Suprapubic skin (tissue), 4 donors: ENCODE measurements around the gene ZDHHC12. TPM values are rescaled to one million over a fixed set of nuclear protein-coding genes. Genes with fewer than 3 reads are reported as not detected.

Experiments
- DNase-seq, 2 donors: peaks; one replicate each; pipeline ENCODE4 v3.0.0-alpha.2; 2019; ENCODE audit warnings: low spot score in 2 of 2
- H3K27ac ChIP-seq: fragments of 200-600 bp; sonication (generic); one replicate; pipeline ENCODE4 v1.5.1; 2019
- H3K27me3 ChIP-seq: fragments of 200-600 bp; sonication (generic); one replicate; pipeline ENCODE4 v1.5.1; 2019
- H3K36me3 ChIP-seq: fragments of 200-600 bp; sonication (generic); one replicate; pipeline ENCODE4 v1.5.1; 2019
- H3K4me1 ChIP-seq: fragments of 200-600 bp; sonication (generic); one replicate; pipeline ENCODE4 v1.5.1; 2019
- H3K4me3 ChIP-seq: fragments of 200-600 bp; sonication (generic); one replicate; pipeline ENCODE4 v1.5.1; 2019; ENCODE audit warnings: mild to moderate bottlenecking
- H3K9me3 ChIP-seq: fragments of 200-600 bp; sonication (generic); one replicate; pipeline ENCODE4 v1.5.1; 2019
- CTCF ChIP-seq, 2 donors: fragments of 200-600 bp in 1 of 2; fragments of 450-650 bp in 1 of 2; sonication (generic) in 1 of 2; IDR thresholded peaks; one replicate each; pipeline ENCODE4 v1.5.1; 2016 to 2019; ENCODE audit warnings: antibody characterized with exemption in 2 of 2, mild to moderate bottlenecking in 1 of 2, moderate library complexity in 1 of 2
- EP300 ChIP-seq: sonication (generic); formaldehyde crosslinking; IDR thresholded peaks from one replicate; pipeline ENCODE4 v1.6.1; 2017; ENCODE audit warnings: antibody characterized with exemption
- POLR2A ChIP-seq, 2 donors: fragments of 450-650 bp; IDR thresholded peaks; one replicate each; pipeline ENCODE4 v1.6.1; 2017; ENCODE audit warnings: antibody characterized with exemption in 2 of 2, mild to moderate bottlenecking in 2 of 2, moderate library complexity in 2 of 2
- POLR2AphosphoS5 ChIP-seq, 3 donors: sonication (generic); formaldehyde crosslinking; IDR thresholded peaks; one replicate each; pipeline ENCODE4 v1.6.1; 2017; ENCODE audit warnings: antibody characterized with exemption in 3 of 3
- WGBS: methylation state at CpG from one replicate; pipeline ENCODE4 v1.1.5; 2018; 5-methylcytosine and 5-hydroxymethylcytosine counted together
- total RNA-seq, 4 donors: library from RNA; depleted of rRNA; stranded (reverse); fragments of >200 nt; gene quantifications; one replicate each; pipeline ENCODE4 v1.1.0, GENCODE V29; 2016

The ZDHHC12 gene
- total RNA-seq, 4 donors from 2014 or later: 31.5 to 90.5 (median 75.0) TPM

GRCh38 chr9:128729766-128730517 is 6.0 kb upstream of the ZDHHC12 start:
- Histone ChIP-seq H3K4me3 (no peak overlapping the region), H3K27me3 (no peaks in the 10 kb centered on the region), H3K4me1 (peaks cover 1% of the 10 kb centered on the region), H3K9me3 (no peaks in the 10 kb centered on the region), H3K36me3 (peaks cover 46% of the 10 kb centered on the region), H3K27ac (no peak overlapping the region)
- WGBS: 83% methylated on average over 27 of the region's 27 CpGs
- no peak for TF ChIP-seq EP300
- no peak for TF ChIP-seq CTCF (IDR thresholded peaks at IDR 0.05)
- no peak for DNase-seq

- H3K4me1 ChIP-seq: peaks cover 8% of the 10 kb centered on the region
- 76% methylated on average over 5 of the region's 5 CpGs for WGBS
- DNase-seq: no peak
- no peaks in the 10 kb centered on the region for H3K9me3 ChIP-seq
- TF ChIP-seq POLR2AphosphoS5 (IDR thresholded peaks at IDR 0.05): no peak
- TF ChIP-seq CTCF (IDR thresholded peaks at IDR 0.05): no peak
- TF ChIP-seq EP300: no peak
- no peak for TF ChIP-seq POLR2A (IDR thresholded peaks at IDR 0.05)
- H3K36me3 ChIP-seq: peaks cover 39% of the 10 kb centered on the region
- no peak overlapping the region for H3K4me3 ChIP-seq
- H3K27me3 ChIP-seq: no peaks in the 10 kb centered on the region
- no peak overlapping the region for H3K27ac ChIP-seq
These were observed 5.4 kb upstream of the ZDHHC12 start for GRCh38 chr9:128729302-128729701.

- no peaks in the 10 kb centered on the region for H3K9me3 ChIP-seq
These were observed 4.4 kb upstream of the ZDHHC12 start for GRCh38 chr9:128728298-128728697.

GRCh38 chr9:128727640-128728248 is 3.8 kb upstream of the ZDHHC12 start:
- no peak overlapping the region for H3K27ac ChIP-seq
- H3K9me3 ChIP-seq: no peaks in the 10 kb centered on the region
- H3K4me1 ChIP-seq: peaks cover 19% of the 10 kb centered on the region
- WGBS: 85% methylated on average over 5 of the region's 5 CpGs
- H3K27me3 ChIP-seq: no peaks in the 10 kb centered on the region
- no peak for TF ChIP-seq EP300
- TF ChIP-seq POLR2AphosphoS5 (IDR thresholded peaks at IDR 0.05): no peak
- no peak for TF ChIP-seq CTCF (IDR thresholded peaks at IDR 0.05)
- no peak for TF ChIP-seq POLR2A (IDR thresholded peaks at IDR 0.05)
- H3K36me3 ChIP-seq: peaks cover 30% of the 10 kb centered on the region
- H3K4me3 ChIP-seq: no peak overlapping the region
- no peak for DNase-seq

More at GRCh38 chr9:128728298-128728697, 4.4 kb upstream of the ZDHHC12 start:
- 55% methylated on average over 7 of the region's 7 CpGs for WGBS
- DNase-seq: no peak
- no peak for TF ChIP-seq CTCF (IDR thresholded peaks at IDR 0.05)
- no peak for TF ChIP-seq POLR2AphosphoS5 (IDR thresholded peaks at IDR 0.05)
- no peak for TF ChIP-seq POLR2A (IDR thresholded peaks at IDR 0.05)
- no peak for TF ChIP-seq EP300
- no peak overlapping the region for H3K4me3 ChIP-seq
- H3K27me3 ChIP-seq: no peaks in the 10 kb centered on the region
- H3K36me3 ChIP-seq: peaks cover 35% of the 10 kb centered on the region
- H3K4me1 ChIP-seq: peaks cover 14% of the 10 kb centered on the region
- H3K27ac ChIP-seq: no peak overlapping the region

GRCh38 chr9:128724744-128725211 is 851 bp upstream of the ZDHHC12 start:
- TF ChIP-seq CTCF (IDR thresholded peaks at IDR 0.05): no peak
- no peak for TF ChIP-seq POLR2AphosphoS5 (IDR thresholded peaks at IDR 0.05)
- no peak for TF ChIP-seq POLR2A (IDR thresholded peaks at IDR 0.05)
- TF ChIP-seq EP300: no peak
- WGBS: 17% methylated on average over 10 of the region's 10 CpGs
- Histone ChIP-seq H3K27ac (peak overlapping the region; percentile 66), H3K4me1 (peaks cover 25% of the 10 kb centered on the region), H3K4me3 (peak overlapping the region; percentile 72), H3K9me3 (no peaks in the 10 kb centered on the region), H3K36me3 (peaks cover 21% of the 10 kb centered on the region), H3K27me3 (no peaks in the 10 kb centered on the region)
- peak in 1 of 2 donors; percentile 88 for DNase-seq
